Vagina (tissue), 2 donors: ENCODE data around the gene CDK3.

ENCODE experiments used
- POLR2A ChIP-seq, 2 donors: fragments of 450-650 bp; IDR thresholded peaks; one replicate each; pipeline ENCODE4 v1.6.1; 2017; ENCODE audit warnings: antibody characterized with exemption in 2 of 2, mild to moderate bottlenecking in 2 of 2, moderate library complexity in 2 of 2
- TF ChIP-seq, protein P1 (sequence below), 3 experiments: fragments of 450-650 bp in 2 of 3; fragments of 200-600 bp in 1 of 3; sonication (generic) in 1 of 3; IDR thresholded peaks; one replicate each; pipeline ENCODE4 v1.5.1; 2017 to 2019; ENCODE audit warnings: antibody characterized with exemption in 3 of 3, mild to moderate bottlenecking in 2 of 3, moderate library complexity in 2 of 3

DNA sequence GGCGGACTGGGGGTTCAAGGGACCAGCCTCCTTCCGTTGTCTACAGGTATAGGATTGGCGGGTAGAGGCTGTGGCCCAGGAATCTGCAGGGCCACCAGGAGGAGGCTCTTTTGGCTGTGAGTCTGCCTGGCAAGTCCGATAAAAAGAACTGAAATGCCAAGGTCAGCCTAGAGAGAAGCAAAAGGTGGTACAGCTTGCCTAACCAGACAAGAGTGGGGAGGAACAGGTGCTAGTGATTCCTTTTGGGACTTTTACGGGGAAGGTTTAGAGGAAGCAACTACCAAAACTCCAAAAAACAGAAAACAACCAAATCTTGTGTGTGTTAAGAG lies 32.1 kb downstream of the CDK3 start:
- TF ChIP-seq, protein P1, sequence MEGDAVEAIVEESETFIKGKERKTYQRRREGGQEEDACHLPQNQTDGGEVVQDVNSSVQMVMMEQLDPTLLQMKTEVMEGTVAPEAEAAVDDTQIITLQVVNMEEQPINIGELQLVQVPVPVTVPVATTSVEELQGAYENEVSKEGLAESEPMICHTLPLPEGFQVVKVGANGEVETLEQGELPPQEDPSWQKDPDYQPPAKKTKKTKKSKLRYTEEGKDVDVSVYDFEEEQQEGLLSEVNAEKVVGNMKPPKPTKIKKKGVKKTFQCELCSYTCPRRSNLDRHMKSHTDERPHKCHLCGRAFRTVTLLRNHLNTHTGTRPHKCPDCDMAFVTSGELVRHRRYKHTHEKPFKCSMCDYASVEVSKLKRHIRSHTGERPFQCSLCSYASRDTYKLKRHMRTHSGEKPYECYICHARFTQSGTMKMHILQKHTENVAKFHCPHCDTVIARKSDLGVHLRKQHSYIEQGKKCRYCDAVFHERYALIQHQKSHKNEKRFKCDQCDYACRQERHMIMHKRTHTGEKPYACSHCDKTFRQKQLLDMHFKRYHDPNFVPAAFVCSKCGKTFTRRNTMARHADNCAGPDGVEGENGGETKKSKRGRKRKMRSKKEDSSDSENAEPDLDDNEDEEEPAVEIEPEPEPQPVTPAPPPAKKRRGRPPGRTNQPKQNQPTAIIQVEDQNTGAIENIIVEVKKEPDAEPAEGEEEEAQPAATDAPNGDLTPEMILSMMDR (IDR thresholded peaks at IDR 0.05), result no peak
- TF ChIP-seq POLR2A (IDR thresholded peaks at IDR 0.05), result no peak
